Stomach (tissue), 4 donors: Measurements from ENCODE around the gene EBI3.

Experiments used
- EP300 ChIP-seq: sonication (generic); formaldehyde crosslinking; IDR thresholded peaks from one replicate; pipeline ENCODE4 v1.6.1; 2017; ENCODE audit warnings: antibody characterized with exemption
- TF ChIP-seq, protein P1 (sequence below), 7 experiments: fragments of 450-650 bp in 4 of 7; fragments of 200-600 bp in 3 of 7; sonication (generic) in 3 of 7; IDR thresholded peaks; one replicate each; pipeline ENCODE4 v1.5.1; 2016 to 2019; ENCODE audit warnings: antibody characterized with exemption in 7 of 7, control low read depth in 2 of 7, mild to moderate bottlenecking in 1 of 7

DNA sequence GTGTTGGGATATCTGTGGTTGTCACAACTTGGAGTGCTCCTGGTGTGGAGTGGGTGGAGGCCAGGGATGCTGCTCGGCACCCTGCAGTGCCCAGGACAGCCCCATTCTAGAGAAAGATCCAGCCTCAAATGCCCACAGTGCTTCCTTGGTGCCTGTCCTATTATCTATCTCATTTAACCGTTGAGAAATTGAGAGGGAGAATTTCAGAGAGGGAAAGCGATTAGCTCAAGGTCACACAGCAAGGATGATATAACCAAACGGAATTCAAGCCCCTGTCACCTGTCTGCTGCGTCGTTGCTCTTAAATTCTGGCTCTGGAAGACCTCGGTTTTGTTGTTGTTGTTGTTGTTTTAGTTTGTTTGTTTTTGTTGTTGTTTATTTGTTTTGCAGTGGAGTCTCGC, 33.3 kb upstream of the EBI3 start:
- TF ChIP-seq, protein P1, sequence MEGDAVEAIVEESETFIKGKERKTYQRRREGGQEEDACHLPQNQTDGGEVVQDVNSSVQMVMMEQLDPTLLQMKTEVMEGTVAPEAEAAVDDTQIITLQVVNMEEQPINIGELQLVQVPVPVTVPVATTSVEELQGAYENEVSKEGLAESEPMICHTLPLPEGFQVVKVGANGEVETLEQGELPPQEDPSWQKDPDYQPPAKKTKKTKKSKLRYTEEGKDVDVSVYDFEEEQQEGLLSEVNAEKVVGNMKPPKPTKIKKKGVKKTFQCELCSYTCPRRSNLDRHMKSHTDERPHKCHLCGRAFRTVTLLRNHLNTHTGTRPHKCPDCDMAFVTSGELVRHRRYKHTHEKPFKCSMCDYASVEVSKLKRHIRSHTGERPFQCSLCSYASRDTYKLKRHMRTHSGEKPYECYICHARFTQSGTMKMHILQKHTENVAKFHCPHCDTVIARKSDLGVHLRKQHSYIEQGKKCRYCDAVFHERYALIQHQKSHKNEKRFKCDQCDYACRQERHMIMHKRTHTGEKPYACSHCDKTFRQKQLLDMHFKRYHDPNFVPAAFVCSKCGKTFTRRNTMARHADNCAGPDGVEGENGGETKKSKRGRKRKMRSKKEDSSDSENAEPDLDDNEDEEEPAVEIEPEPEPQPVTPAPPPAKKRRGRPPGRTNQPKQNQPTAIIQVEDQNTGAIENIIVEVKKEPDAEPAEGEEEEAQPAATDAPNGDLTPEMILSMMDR (IDR thresholded peaks at IDR 0.05), result no peak
- TF ChIP-seq EP300, result no peak
